Esophagus muscularis mucosa (tissue), 4 donors: ENCODE results near the gene ZNF385C. TPM values are rescaled to one million over a fixed set of nuclear protein-coding genes. Genes with fewer than 3 reads are reported as not detected.
A peak's percentile ranks its signal among the peaks of the same experiment; 100 is the strongest.
"Not testable (repeated sequence)": the region's sequence is repeated elsewhere in the genome, so short reads cannot be mapped to it uniquely, and the experiment has no call there.

Experiments used
- DNase-seq: peaks from one replicate; pipeline ENCODE4 v3.0.0-alpha.2; 2017; ENCODE audit errors: extremely low spot score
- H3K27ac ChIP-seq, 4 donors: fragments of 200-600 bp; sonication (generic); replicated peaks in 1 of 4; 1 replicate in 3 of 4; 2 replicates in 1 of 4; pipeline ENCODE4 v1.5.1; 2016 to 2019; ENCODE audit warnings: mild to moderate bottlenecking in 1 of 4
- H3K27me3 ChIP-seq, 4 donors: fragments of 200-600 bp; sonication (generic); one replicate each; pipeline versions ENCODE4 v1.5.1 to v1.6.0; 2016 to 2019
- H3K36me3 ChIP-seq, 4 donors: fragments of 200-600 bp; sonication (generic); one replicate each; pipeline ENCODE4 v1.5.1; 2016 to 2019
- H3K4me1 ChIP-seq, 4 donors: fragments of 200-600 bp; sonication (generic); one replicate each; pipeline ENCODE4 v1.5.1; 2016 to 2019
- H3K4me3 ChIP-seq, 4 donors: fragments of 200-600 bp; sonication (generic); 1 replicate in 2 of 4; 2 replicates in 2 of 4; pipeline ENCODE4 v1.5.1; 2016 to 2019; ENCODE audit warnings: mild to moderate bottlenecking in 4 of 4, moderate library complexity in 1 of 4
- H3K9me3 ChIP-seq, 4 donors: fragments of 200-600 bp; sonication (generic); 1 replicate in 3 of 4; 2 replicates in 1 of 4; pipeline ENCODE4 v1.5.1; 2016 to 2019
- CTCF ChIP-seq, 3 experiments: fragments of 200-600 bp in 2 of 3; fragments of 450-650 bp in 1 of 3; sonication (generic) in 2 of 3; IDR thresholded peaks; one replicate each; pipeline ENCODE4 v1.5.1; 2017 to 2019; ENCODE audit warnings: antibody characterized with exemption in 3 of 3, mild to moderate bottlenecking in 2 of 3, moderate library complexity in 1 of 3
- EP300 ChIP-seq: sonication (generic); formaldehyde crosslinking; IDR thresholded peaks from one replicate; pipeline ENCODE4 v1.6.1; 2017; ENCODE audit warnings: antibody characterized with exemption
- POLR2A ChIP-seq: fragments of 450-650 bp; IDR thresholded peaks from one replicate; pipeline ENCODE4 v1.6.1; 2017; ENCODE audit warnings: antibody characterized with exemption, moderate library complexity, mild to moderate bottlenecking, low read depth
- POLR2AphosphoS5 ChIP-seq, 2 donors: sonication (generic); formaldehyde crosslinking; IDR thresholded peaks; one replicate each; pipeline ENCODE4 v1.6.1; 2017; ENCODE audit warnings: antibody characterized with exemption in 2 of 2
- WGBS: methylation state at CpG from one replicate; pipeline ENCODE4 v1.1.5; 2018; 5-methylcytosine and 5-hydroxymethylcytosine counted together
- intact Hi-C: fragments of 100-400 bp; cut with DNase I; formaldehyde crosslinking; loops from one replicate; pipeline ENCODE4 v1.15.1; 2023
- total RNA-seq, 4 donors: library from RNA; depleted of rRNA; stranded (reverse); fragments of >200 nt; gene quantifications; one replicate each; pipeline versions ENCODE4 v1.1.0 to v1.2.1, GENCODE V29; 2016

Gene ZNF385C
- total RNA-seq, 4 donors from 2014 or later, result 0.39 to 0.42 TPM; not detected in 2

- intact Hi-C loops, result no loop called here
- no peak overlapping the region for H3K4me3 ChIP-seq
Observed at GRCh38 chr17:42023524-42024349, 74.5 kb downstream of the ZNF385C start.

GRCh38 chr17:42020845-42021244 is 77.4 kb downstream of the ZNF385C start:
- peak overlapping the region in 3 of 4 donors; percentile 81 to 87 (median 84) for H3K27ac ChIP-seq
- H3K27me3 ChIP-seq, intact Hi-C loops, DNase-seq, H3K9me3 ChIP-seq: not testable (repeated sequence)
- 86% methylated on average over 8 of the region's 8 CpGs for WGBS
- peaks cover 42 to 64% (median 53%) of the 10 kb centered on the region in 4 donors for H3K4me1 ChIP-seq
- H3K36me3 ChIP-seq, result peaks cover 19 to 31% (median 24%) of the 10 kb centered on the region in 4 donors
- H3K4me3 ChIP-seq, result peak overlapping the region; percentile 71 to 86 (median 76)

More at GRCh38 chr17:42023524-42024349, 74.5 kb downstream of the ZNF385C start:
- Histone ChIP-seq H3K27me3 (peaks cover 0 to 20% (median 7%) of the 10 kb centered on the region in 4 donors), H3K36me3 (peaks cover 19 to 31% (median 24%) of the 10 kb centered on the region in 4 donors), H3K9me3 (no peaks in the 10 kb centered on the region), H3K4me1 (peaks cover 29 to 55% (median 39%) of the 10 kb centered on the region in 4 donors), H3K27ac (peak overlapping the region in 3 of 4 donors; percentile 48 to 68 (median 53))
- DNase-seq, result no peak
- 76% methylated on average over 14 of the region's 15 CpGs for WGBS
- TF ChIP-seq POLR2A (no peak), EP300 (no peak), CTCF (IDR thresholded peaks at IDR 0.05) (no peak), POLR2AphosphoS5 (IDR thresholded peaks at IDR 0.05) (no peak)

GRCh38 chr17:42019509-42020404 is 78.5 kb downstream of the ZNF385C start, which contains the start of gene NKIRAS2:
Gene NKIRAS2, plus strand, starts transcription at chr17:42020090. Its CDS starts 1,488 bp downstream, at chr17:42021578.
- Histone ChIP-seq H3K4me3 (peak within 1 kb of the TSS; percentile 71 to 86 (median 76)), H3K9me3 (no peaks in the 10 kb centered on the region), H3K27me3 (no peaks in the 10 kb centered on the region), H3K36me3 (peaks cover 19 to 31% (median 24%) of the 10 kb centered on the region in 4 donors), H3K4me1 (peaks cover 45 to 66% (median 56%) of the 10 kb centered on the region in 4 donors), H3K27ac (peak within 1 kb of the TSS; percentile 81 to 87 (median 86))
- WGBS, result 42% methylated on average over 8 of the region's 49 CpGs
- no peak for TF ChIP-seq EP300
- TF ChIP-seq CTCF (IDR thresholded peaks at IDR 0.05), result peak; percentile 98 to 99 (median 99)
- TF ChIP-seq POLR2AphosphoS5 (IDR thresholded peaks at IDR 0.05), result peak; percentile 76 to 88
- TF ChIP-seq POLR2A, result no peak
- intact Hi-C loops, result loop anchor here (2.0 kb wide), 1 partner anchor 53 kb away; the partner anchor contains the start of gene CNP
- peak; percentile 97 for DNase-seq

GRCh38 chr17:42018988-42019387 is 79.3 kb downstream of the ZNF385C start:
- H3K27me3 ChIP-seq, result no peaks in the 10 kb centered on the region
- H3K9me3 ChIP-seq, result no peaks in the 10 kb centered on the region
- H3K36me3 ChIP-seq, result peaks cover 17 to 27% (median 21%) of the 10 kb centered on the region in 4 donors
- peak overlapping the region in 1 of 4 donors; percentile 76 for H3K4me3 ChIP-seq
- intact Hi-C loops, result loop anchor here (2.0 kb wide), 1 partner anchor 52 kb away; the partner anchor contains the start of gene CNP
- 89% methylated on average over 4 of the region's 4 CpGs for WGBS
- no peak for DNase-seq
- no peak for TF ChIP-seq POLR2AphosphoS5 (IDR thresholded peaks at IDR 0.05)
- H3K27ac ChIP-seq, result no peak overlapping the region
- peaks cover 42 to 66% (median 56%) of the 10 kb centered on the region in 4 donors for H3K4me1 ChIP-seq

- intact Hi-C loops, result loop anchor here (2.0 kb wide), 1 partner anchor 52 kb away; the partner anchor contains the start of gene CNP
- peak overlapping the region; percentile 65 to 95 (median 78) for H3K4me3 ChIP-seq
- no peak for DNase-seq
- H3K9me3 ChIP-seq, result no peaks in the 10 kb centered on the region
- no peaks in the 10 kb centered on the region for H3K27me3 ChIP-seq
- WGBS, result 27% methylated on average over 3 of the region's 3 CpGs
- peaks cover 45 to 70% (median 61%) of the 10 kb centered on the region in 4 donors for H3K4me1 ChIP-seq
- no peak for TF ChIP-seq POLR2A
- no peak for TF ChIP-seq CTCF (IDR thresholded peaks at IDR 0.05)
- TF ChIP-seq EP300, result no peak
- TF ChIP-seq POLR2AphosphoS5 (IDR thresholded peaks at IDR 0.05), result no peak
- peak overlapping the region in 3 of 4 donors; percentile 82 to 92 (median 91) for H3K27ac ChIP-seq
- H3K36me3 ChIP-seq, result peaks cover 10 to 20% (median 14%) of the 10 kb centered on the region in 4 donors
Observed at GRCh38 chr17:42018339-42018738, 79.9 kb downstream of the ZNF385C start.
